ENCODE results near the gene HAPLN3.
A peak's percentile ranks its signal among the peaks of the same experiment; 100 is the strongest.

The HAPLN3 gene

DNA sequence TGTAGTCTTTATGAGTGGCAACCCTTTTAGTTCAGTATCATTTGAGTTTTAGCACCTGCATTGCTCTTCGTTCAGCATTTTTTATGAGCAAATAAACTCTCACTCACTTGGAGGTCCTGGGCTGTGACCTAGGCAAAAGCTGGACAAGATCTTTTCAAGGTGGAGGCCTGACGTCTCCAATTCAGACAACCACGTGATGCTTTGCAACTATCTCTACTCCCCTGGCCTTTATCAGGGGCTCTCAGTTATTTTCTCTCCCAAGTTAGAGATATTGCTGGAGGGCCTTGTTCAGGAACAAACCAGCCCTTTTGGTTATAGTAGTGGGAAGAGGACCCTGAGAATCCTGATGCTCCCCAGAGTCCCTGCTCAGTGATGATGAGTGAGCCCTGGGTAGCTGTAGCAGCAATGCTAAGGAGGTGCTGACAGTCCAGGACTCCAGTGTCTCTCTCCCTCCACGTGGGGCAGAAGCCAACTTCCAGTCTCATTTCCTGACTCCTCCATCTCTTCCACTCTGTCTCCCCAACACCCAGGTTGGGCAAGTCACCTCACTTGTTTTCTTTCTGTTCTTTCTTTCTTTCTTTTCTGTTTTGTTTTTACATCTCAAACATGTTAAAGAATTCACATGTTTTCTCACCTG lies 30.4 kb downstream of the HAPLN3 start:
- Mint-ChIP-seq H3K4me1 (no peaks in the 10 kb centered on the region), H3K9me3 (no peaks in the 10 kb centered on the region), H3K27me3 (no peaks in the 10 kb centered on the region), H3K27ac (no peak overlapping the region), H3K4me3 (no peak overlapping the region)
- no peak for ATAC-seq
- DNase-seq: no peak

DNA sequence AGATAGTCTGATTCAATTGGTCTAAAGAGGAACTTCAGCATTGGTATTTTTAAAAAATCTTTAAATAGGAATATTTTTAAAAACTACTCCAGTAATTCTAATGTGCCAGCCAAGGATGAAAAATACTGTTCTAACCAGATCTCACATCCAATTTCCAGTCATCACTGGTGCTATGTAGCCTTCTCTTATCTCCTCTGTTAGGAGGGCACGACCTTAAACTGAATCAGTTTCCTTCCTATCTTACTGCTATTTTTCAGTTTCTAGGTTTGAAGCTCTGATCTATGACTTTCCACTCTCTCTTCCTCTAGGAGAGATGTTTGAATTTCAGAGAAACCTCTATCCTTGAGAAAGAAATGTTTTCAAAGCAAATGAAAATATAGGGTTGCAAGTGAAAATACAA lies 31.9 kb downstream of the HAPLN3 start:
- no peaks in the 10 kb centered on the region for H3K27me3 Mint-ChIP-seq
- no peak overlapping the region for H3K4me3 Mint-ChIP-seq
- DNase-seq (no peak), ATAC-seq (no peak)
- H3K9me3 Mint-ChIP-seq: no peaks in the 10 kb centered on the region
- no peak overlapping the region for H3K27ac Mint-ChIP-seq
- H3K4me1 Mint-ChIP-seq: no peaks in the 10 kb centered on the region

DNA sequence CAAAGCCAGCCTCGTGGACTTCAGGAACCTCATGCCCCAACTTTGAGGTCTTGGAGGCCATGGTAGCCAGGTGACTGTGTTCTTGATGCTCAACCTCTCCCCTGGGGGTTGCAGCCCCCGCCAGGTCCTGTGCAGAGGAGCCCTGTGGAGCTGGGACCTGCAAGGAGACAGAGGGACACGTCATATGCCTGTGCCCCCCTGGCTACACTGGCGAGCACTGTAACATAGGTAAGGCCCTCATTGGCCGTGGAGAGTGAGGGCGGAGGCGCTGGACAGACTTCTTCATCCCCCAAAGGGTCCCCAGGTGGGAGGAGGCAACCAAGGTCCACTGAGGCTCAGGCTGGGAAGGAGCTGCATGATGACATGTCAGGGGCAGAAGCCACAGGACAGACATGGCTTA lies 35.1 kb downstream of the HAPLN3 start:
- Mint-ChIP-seq H3K4me3 (no peak overlapping the region), H3K4me1 (no peaks in the 10 kb centered on the region), H3K27me3 (no peaks in the 10 kb centered on the region), H3K9me3 (peaks cover 0 to 2% of the 10 kb centered on the region in 2 donors), H3K27ac (no peak overlapping the region)
- ATAC-seq (no peak), DNase-seq (no peak)

DNA sequence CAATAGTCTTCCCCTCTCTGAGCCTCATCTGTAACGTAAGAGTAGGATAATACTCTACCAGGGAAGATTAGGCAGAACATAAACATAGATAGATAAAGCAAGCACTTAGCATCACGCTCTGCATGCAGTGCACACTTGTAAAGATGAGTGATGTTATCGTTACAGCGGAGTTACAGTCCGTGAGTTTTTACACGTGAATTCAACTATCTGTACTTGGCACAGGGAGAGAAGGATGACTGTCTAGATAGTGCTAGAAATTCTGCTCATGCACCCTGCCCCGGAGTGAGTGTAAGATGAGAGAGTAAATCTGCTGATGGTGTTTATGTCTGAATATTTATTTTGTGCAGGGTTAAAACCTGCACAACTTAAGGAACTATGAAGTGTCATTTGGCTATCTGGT lies 35.8 kb downstream of the HAPLN3 start:
- Mint-ChIP-seq H3K9me3 (peaks cover 3 to 8% of the 10 kb centered on the region in 2 donors), H3K27me3 (no peaks in the 10 kb centered on the region), H3K4me3 (no peak overlapping the region), H3K27ac (no peak overlapping the region), H3K4me1 (no peaks in the 10 kb centered on the region)
- ATAC-seq (no peak), DNase-seq (no peak)

DNA sequence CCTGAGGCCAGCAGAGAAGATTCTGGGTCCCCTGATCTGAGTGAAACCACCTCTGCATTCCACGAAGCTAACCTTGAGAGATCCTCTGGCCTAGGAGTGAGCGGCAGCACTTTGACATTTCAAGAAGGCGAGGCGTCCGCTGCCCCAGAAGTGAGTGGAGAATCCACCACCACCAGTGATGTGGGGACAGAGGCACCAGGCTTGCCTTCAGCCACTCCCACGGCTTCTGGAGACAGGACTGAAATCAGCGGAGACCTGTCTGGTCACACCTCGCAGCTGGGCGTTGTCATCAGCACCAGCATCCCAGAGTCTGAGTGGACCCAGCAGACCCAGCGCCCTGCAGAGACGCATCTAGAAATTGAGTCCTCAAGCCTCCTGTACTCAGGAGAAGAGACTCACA lies 36.4 kb downstream of the HAPLN3 start:
- Mint-ChIP-seq H3K4me1 (no peaks in the 10 kb centered on the region), H3K27ac (no peak overlapping the region), H3K9me3 (peaks cover 5 to 15% of the 10 kb centered on the region in 2 donors), H3K27me3 (no peaks in the 10 kb centered on the region), H3K4me3 (no peak overlapping the region)
- no peak for ATAC-seq
- no peak for DNase-seq

DNA sequence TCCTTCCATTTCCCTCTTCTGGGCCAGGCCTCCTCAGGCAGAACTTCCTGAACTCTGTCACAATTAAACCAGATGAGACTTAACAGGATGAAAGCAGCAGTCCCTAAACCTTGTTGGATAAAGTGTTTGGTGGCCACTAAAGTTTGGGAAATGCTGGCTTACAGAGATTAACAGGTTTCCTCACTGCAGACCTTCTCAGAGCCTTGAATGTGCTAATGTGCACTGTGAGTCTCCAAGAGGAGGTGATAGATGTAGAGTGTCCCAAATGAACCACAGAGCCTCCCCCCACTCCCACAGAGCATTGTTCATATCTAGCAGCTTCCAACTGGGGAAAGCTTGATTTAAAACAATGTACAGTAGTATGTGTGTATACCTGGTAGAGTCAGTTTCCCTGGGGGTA lies 42.9 kb downstream of the HAPLN3 start:
- DNase-seq (no peak), ATAC-seq (no peak)
- H3K4me1 Mint-ChIP-seq: no peaks in the 10 kb centered on the region
- H3K27me3 Mint-ChIP-seq: peaks cover 25% of the 10 kb centered on the region
- no peak overlapping the region for H3K27ac Mint-ChIP-seq
- no peak overlapping the region for H3K4me3 Mint-ChIP-seq
- H3K9me3 Mint-ChIP-seq: peaks cover 5 to 20% of the 10 kb centered on the region in 2 donors

DNA sequence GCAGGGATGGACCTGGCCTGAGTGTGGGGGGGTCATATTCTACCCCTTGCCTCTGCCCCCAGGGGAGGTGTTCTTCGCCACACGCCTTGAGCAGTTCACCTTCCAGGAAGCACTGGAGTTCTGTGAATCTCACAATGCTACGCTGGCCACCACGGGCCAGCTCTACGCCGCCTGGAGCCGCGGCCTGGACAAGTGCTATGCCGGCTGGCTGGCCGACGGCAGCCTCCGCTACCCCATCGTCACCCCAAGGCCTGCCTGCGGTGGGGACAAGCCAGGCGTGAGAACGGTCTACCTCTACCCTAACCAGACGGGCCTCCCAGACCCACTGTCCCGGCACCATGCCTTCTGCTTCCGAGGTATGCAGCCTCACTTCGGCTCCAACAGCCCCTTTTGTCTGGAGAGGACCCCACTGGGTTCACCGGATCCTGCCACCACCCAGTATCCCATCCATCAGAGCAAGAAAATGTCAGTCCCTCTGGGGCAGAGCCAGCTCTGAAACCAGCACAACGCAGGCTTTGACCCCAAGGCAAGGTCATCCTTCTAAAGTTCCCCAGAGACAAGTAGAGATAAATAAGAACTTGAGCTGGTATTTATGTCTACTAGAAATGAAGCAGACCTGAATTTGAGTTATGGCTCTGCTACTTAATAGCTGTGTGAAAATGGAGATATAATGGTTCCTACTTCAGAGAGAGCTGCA lies 45.8 kb downstream of the HAPLN3 start:
- DNase-seq: no peak
- Mint-ChIP-seq H3K27me3 (peaks cover 25% of the 10 kb centered on the region), H3K4me3 (no peak overlapping the region), H3K4me1 (peaks cover 16% of the 10 kb centered on the region), H3K27ac (no peak overlapping the region), H3K9me3 (peaks cover 3 to 11% of the 10 kb centered on the region in 2 donors)
- no peak for ATAC-seq

DNA sequence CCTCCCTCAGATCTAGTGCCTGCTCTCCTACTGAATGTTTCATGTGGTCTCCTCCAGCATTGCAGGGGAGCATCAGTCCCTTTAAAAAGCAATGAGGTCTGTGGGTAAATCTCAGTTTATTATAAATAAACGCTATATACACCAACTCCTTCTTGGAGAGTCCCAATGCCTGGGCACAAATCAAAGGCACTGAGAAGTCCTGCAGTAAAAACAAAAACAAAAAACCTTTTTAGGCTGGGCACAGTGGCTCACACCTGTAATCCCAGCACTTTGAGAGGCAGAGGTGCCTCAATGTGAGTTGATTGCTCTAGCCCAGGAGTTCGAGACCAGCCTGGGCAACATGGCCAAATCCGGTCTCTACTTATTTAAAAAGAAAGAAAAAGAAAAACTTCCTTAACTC lies 47.1 kb downstream of the HAPLN3 start:
- Mint-ChIP-seq H3K4me3 (no peak overlapping the region), H3K4me1 (peaks cover 20% of the 10 kb centered on the region), H3K27me3 (peaks cover 25% of the 10 kb centered on the region), H3K27ac (peak overlapping the region in 1 of 2 donors; percentile 40), H3K9me3 (no peaks in the 10 kb centered on the region)
- no peak for ATAC-seq
- DNase-seq: no peak

DNA sequence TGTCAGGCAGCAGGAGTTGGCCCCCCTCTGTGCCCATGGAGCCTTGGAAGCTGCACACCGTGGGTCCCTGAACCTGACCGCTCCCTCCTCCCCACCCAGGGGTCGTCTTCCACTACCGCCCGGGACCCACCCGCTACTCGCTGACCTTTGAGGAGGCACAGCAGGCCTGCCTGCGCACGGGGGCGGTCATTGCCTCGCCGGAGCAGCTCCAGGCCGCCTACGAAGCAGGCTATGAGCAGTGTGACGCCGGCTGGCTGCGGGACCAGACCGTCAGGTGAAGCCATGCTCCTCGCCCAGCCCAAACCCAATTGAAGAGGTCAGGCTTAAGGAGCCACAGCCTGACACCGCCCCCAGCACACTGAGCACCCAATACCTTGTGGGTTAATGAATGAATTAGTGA lies 48.2 kb downstream of the HAPLN3 start:
- ATAC-seq (no peak), DNase-seq (no peak)
- Mint-ChIP-seq H3K27ac (peak overlapping the region in 1 of 2 donors; percentile 71), H3K27me3 (peaks cover 19% of the 10 kb centered on the region), H3K9me3 (no peaks in the 10 kb centered on the region), H3K4me3 (no peak overlapping the region), H3K4me1 (peaks cover 26% of the 10 kb centered on the region)

DNA sequence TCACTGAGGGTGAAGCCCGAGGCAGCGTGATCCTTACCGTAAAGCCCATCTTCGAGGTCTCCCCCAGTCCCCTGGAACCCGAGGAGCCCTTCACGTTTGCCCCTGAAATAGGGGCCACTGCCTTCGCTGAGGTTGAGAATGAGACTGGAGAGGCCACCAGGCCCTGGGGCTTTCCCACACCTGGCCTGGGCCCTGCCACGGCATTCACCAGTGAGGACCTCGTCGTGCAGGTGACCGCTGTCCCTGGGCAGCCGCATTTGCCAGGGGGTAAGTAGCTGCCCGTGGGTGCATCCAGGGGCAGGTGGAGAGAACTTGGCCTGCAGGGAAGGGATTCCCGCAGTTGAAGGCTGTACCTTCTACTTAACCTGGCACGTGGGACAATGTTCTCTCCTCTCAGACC lies 49.7 kb downstream of the HAPLN3 start:
- no peak overlapping the region for H3K4me3 Mint-ChIP-seq
- peak overlapping the region in 1 of 2 donors; percentile 58 for H3K27ac Mint-ChIP-seq
- H3K27me3 Mint-ChIP-seq: peaks cover 14% of the 10 kb centered on the region
- no peak for DNase-seq
- ATAC-seq: no peak
- no peaks in the 10 kb centered on the region for H3K9me3 Mint-ChIP-seq
- H3K4me1 Mint-ChIP-seq: peaks cover 26% of the 10 kb centered on the region

DNA sequence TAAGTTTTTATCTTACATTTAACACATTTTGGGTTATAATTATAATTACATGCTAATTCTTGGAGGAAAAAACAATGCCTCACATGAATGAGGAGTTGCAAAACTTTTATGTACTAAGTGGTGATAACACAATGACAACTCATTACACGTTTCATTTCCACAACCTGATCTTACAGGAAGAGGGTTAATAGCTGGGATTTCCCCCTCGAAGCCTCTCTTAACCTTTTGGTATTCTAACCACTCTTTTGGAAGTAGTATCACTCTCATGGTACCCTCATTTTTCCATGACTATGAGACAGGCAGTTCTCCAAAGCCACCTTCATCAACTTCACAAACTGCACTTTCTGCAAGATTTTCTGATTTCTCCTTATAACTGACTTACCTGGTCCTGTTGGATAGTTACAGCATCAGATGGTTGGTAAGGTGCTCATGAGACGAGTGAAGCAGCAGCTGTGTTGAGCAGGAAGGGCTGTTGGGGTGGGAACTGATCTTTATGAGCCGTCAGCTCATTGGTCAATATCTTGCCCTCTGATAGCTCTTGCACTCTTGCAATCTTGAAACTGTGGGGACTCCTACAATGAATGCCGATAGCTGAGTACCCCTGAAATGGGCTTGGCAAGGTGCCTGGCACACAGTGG lies 50.5 kb downstream of the HAPLN3 start:
- peak in 1 of 2 donors; percentile 35 for DNase-seq
- H3K27me3 Mint-ChIP-seq: peaks cover 14% of the 10 kb centered on the region

DNA sequence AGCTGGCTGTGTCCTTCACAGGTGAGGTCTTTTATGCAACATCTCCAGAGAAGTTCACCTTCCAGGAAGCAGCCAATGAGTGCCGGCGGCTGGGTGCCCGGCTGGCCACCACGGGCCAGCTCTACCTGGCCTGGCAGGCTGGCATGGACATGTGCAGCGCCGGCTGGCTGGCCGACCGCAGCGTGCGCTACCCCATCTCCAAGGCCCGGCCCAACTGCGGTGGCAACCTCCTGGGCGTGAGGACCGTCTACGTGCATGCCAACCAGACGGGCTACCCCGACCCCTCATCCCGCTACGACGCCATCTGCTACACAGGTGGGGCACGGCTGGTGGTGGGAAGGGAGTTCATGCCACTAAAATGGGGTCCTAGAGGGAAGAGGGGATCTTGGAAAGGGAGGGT lies 52.0 kb downstream of the HAPLN3 start:
- Mint-ChIP-seq H3K9me3 (no peaks in the 10 kb centered on the region), H3K4me1 (peaks cover 26% of the 10 kb centered on the region), H3K27ac (no peak overlapping the region), H3K27me3 (peaks cover 14% of the 10 kb centered on the region), H3K4me3 (no peak overlapping the region)
- DNase-seq: no peak
- ATAC-seq: no peak

More for the DNA sequence above, 50.5 kb downstream of the HAPLN3 start:
- Mint-ChIP-seq H3K27ac (peak overlapping the region in 1 of 2 donors; percentile 80), H3K4me1 (peaks cover 26% of the 10 kb centered on the region), H3K4me3 (peak overlapping the region in 1 of 2 donors; percentile 58), H3K9me3 (no peaks in the 10 kb centered on the region)
- ATAC-seq: peak; percentile 86

DNA sequence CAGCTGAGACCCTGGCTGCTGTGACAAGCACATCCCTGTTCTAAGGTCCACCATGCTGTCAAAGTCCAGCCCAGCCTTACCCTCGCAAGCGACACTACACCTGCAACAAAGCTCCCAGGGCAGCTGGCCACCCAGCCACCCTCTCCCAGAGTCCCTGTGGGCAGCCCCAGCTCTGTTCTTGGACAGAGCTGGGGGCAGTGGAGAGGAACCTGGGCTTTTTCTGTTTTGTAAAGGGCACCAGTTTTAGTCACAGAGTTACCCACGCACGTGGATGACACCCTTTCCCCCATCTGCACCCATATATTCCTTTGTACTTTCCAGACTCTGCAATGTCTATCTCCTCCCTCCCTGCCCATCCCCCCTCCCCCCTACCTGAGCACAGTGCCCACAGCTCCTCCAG lies 53.2 kb downstream of the HAPLN3 start:
- ATAC-seq: no peak
- H3K9me3 Mint-ChIP-seq: no peaks in the 10 kb centered on the region
- H3K27ac Mint-ChIP-seq: peak overlapping the region in 1 of 2 donors; percentile 52
- peaks cover 26% of the 10 kb centered on the region for H3K4me1 Mint-ChIP-seq
- peaks cover 19% of the 10 kb centered on the region for H3K27me3 Mint-ChIP-seq
- no peak for DNase-seq
- no peak overlapping the region for H3K4me3 Mint-ChIP-seq

DNA sequence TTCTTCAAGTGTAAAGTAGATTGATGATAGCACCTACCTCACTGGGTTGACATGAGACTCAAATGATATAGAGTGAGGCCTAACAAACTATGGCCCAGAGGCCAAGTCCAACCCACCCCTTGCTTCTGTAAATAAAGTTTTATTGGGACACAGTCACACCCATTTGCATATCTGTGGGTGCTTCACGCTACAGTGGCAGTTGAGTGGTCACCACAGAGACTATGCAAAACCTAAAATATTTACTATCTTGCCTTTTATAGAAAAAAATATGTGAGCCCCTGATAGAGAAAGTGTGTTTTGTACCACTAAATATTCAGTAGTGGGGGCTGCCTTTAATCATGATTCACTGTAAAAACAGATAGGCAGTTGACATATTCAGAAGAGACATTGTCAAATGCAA lies 54.1 kb downstream of the HAPLN3 start:
- H3K27ac Mint-ChIP-seq: no peak overlapping the region
- peaks cover 26% of the 10 kb centered on the region for H3K4me1 Mint-ChIP-seq
- H3K27me3 Mint-ChIP-seq: peaks cover 19% of the 10 kb centered on the region
- no peaks in the 10 kb centered on the region for H3K9me3 Mint-ChIP-seq
- H3K4me3 Mint-ChIP-seq: no peak overlapping the region
- ATAC-seq (no peak), DNase-seq (no peak)

DNA sequence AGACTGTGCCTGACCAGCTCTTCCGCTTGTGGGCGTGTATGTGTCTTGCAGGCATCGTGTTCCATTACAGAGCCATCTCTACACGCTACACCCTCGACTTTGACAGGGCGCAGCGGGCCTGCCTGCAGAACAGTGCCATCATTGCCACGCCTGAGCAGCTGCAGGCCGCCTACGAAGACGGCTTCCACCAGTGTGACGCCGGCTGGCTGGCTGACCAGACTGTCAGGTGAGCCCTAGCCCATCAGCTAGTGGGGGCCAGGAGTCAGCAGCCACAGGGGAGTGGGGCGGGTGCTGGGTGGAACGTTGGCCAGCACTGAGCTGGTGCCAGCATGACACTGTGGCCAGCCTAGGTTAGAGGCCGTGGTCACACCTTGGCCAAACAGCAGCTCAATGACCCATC lies 55.4 kb downstream of the HAPLN3 start:
- H3K27ac Mint-ChIP-seq: no peak overlapping the region
- DNase-seq: no peak

DNA sequence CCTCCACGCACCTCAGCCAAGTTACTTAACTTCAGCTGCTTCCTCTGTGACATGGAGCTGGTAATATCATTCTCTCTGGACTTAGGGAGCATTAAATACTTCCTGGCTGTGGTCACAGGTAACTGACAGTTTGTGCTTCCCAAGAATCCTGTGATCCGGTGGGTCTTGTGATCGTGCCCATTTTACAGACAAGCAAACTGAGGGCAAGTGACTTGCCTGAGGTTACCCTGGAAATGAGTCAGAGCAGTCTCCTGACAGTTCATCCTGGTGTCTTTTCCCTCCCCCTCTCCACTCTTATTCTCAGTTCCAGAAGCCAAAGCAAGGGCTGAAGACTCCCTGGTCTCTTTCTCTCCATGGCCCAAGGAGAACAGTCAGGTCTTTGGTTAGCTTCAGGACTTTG lies 56.2 kb downstream of the HAPLN3 start:
- ATAC-seq (no peak), DNase-seq (no peak)
- H3K4me3 Mint-ChIP-seq: no peak overlapping the region
- peaks cover 10% of the 10 kb centered on the region for H3K4me1 Mint-ChIP-seq
- H3K27me3 Mint-ChIP-seq: peaks cover 19% of the 10 kb centered on the region
- no peaks in the 10 kb centered on the region for H3K9me3 Mint-ChIP-seq
- H3K27ac Mint-ChIP-seq: no peak overlapping the region

More for the DNA sequence above, 55.4 kb downstream of the HAPLN3 start:
- H3K4me1 Mint-ChIP-seq: peaks cover 14% of the 10 kb centered on the region
- no peak for ATAC-seq
- peaks cover 19% of the 10 kb centered on the region for H3K27me3 Mint-ChIP-seq
- H3K4me3 Mint-ChIP-seq: no peak overlapping the region
- H3K9me3 Mint-ChIP-seq: no peaks in the 10 kb centered on the region

All from stimulated activated naive CD8-positive, alpha-beta T cell treated with anti-CD3 and anti-CD28 coated beads, Interleukin-15, amount 100 ng/mL, for 72 hours (primary cell).